LHCN-M2 (cell line): ENCODE results near the gene ING2. TPM values are rescaled to one million over a fixed set of nuclear protein-coding genes. Genes with fewer than 3 reads are reported as not detected.
"Not testable (repeated sequence)": the region's sequence is repeated elsewhere in the genome, so short reads cannot be mapped to it uniquely, and the experiment has no call there.

Experiments
- DNase-seq: peaks from one replicate; pipeline ENCODE4 v3.0.0-alpha.2; 2012; ENCODE audit warnings: low read depth
- polyA plus RNA-seq: library from polyadenylated mRNA; unstranded; fragments of >200 nt; gene quantifications from one replicate; pipeline ENCODE4 v1.2.1, GENCODE V29; 2012; ENCODE audit warnings: missing spikeins
- total RNA-seq: library from RNA; depleted of rRNA; stranded (reverse); fragments of >200 nt; gene quantifications from 2 replicates; pipeline ENCODE4 v1.2.3, GENCODE V29; 2014; rRNA removed

ING2 gene, protein sequence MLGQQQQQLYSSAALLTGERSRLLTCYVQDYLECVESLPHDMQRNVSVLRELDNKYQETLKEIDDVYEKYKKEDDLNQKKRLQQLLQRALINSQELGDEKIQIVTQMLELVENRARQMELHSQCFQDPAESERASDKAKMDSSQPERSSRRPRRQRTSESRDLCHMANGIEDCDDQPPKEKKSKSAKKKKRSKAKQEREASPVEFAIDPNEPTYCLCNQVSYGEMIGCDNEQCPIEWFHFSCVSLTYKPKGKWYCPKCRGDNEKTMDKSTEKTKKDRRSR
- 7.1 and 11.1 TPM in 2 replicates for total RNA-seq
- polyA plus RNA-seq: 9.6 TPM

DNA sequence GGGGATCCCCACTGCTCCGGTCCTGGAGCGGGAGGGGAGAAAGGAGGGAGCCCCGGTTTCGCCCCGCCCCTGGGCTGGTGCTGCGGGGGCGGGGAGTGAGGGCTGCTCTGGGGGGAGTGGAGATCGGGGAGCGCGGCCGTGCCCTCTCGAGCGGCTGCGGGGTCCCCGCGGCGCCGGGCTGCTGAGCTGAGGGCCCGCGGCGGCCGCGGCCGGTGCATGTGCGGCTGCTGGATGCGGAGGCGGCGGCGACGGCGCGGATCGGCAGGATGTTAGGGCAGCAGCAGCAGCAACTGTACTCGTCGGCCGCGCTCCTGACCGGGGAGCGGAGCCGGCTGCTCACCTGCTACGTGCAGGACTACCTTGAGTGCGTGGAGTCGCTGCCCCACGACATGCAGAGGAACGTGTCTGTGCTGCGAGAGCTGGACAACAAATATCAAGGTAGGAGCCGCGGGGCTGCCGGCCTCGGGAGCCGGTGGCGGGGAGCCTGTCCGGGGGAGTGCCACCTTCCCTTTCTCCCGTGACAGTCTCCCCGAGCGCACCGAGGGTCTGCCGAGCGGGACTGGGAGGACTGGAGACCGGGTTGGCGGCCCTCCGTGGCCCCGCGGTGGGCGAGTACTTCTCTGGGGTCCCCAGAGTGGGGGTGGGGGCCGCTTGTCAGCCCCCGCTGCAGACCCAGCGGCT lies at the start of gene ING2:
TSS of gene ING2 (plus strand) at position 129 of the 681 bp plus-strand sequence. CDS start at position 267, 138 bp downstream.
- DNase-seq: peak; percentile 71

DNA sequence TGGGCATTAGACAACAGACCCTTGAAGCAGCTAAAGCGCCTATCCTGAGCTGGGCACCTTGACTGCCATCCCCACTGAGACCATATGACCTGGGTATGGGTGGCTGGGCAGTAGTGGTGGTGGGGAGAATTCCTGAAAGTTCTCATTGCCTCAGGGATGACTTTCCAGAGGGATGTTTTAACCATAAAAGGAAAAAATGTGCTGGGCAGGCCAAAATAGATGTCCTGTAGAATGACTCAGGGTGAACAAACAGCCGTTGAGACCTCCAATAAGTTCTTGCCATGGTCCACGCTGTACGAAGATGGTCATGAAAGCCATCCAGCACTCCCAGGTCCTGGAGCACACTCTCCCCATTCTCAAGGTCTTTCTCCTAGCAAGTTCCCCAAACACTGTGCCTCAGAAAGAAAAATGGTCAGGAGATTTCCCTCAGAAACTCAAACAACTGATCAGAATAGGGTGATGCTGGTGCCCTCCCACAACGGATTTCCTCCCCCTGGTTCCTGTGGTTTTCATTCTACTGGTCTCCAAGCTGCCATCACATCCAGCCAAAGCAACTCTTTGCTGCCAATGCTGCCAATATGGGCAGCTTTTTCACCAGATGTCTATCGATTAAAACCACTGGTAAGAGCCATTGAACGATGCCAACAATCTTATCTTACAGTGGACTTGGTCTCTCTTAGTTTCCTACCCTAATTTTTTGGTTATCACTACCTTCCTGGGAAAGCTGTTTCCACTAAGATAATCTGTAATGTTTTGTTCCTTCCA lies 49.2 kb upstream of the ING2 start:
- no peak for DNase-seq

GRCh38 chr4:183458005-183458404 lies 46.9 kb upstream of the ING2 start:
- no peak for DNase-seq

GRCh38 chr4:183463903-183464619 lies 40.8 kb upstream of the ING2 start:
- not testable (repeated sequence) for DNase-seq

DNA sequence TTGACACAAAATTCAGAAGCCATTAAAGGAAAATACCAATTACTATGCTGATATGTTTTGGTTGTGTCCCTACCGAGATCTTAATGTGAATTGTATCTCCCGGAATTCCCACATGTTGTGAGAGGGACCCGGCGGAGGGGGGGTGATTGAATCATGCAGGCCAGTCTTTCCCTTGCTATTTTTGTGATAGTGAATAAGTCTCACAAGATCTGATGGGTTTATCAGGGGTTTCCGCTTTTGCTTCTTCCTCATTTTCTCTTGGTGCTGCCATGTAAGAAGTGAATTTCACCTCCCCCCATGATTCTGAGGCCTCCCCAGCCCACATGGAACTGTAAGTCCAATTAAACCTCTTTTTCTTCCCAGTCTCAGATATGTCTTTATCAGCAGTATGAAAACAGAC lies 39.0 kb upstream of the ING2 start:
- DNase-seq: not testable (repeated sequence)

- DNase-seq: no peak
These were observed 37.6 kb upstream of the ING2 start for GRCh38 chr4:183467246-183467645.

GRCh38 chr4:183468210-183469095 lies 36.4 kb upstream of the ING2 start:
- DNase-seq: peak; percentile 19

- DNase-seq: no peak
These were observed 35.6 kb upstream of the ING2 start for GRCh38 chr4:183469285-183469684.

GRCh38 chr4:183469936-183470335 lies 34.9 kb upstream of the ING2 start:
- no peak for DNase-seq

DNA sequence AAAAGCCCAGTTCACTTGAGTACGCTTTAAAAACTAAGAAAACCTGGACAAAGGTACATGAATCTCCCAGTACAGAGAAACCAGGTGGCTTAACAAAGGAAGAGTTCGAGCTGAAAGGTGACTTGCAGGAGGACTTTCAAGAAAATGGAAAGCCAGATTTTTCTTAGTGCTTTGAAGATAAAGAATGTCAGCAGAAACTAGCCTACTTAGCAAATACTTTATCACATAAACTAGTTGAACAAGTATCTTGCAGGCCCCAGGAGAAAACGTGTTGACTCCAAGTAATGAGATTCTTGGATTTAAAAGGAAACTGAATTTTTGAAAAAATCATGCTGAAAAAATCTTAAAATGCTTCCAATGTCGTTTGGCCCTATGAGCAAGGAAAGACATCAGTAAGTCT lies 34.0 kb upstream of the ING2 start:
- no peak for DNase-seq

DNA sequence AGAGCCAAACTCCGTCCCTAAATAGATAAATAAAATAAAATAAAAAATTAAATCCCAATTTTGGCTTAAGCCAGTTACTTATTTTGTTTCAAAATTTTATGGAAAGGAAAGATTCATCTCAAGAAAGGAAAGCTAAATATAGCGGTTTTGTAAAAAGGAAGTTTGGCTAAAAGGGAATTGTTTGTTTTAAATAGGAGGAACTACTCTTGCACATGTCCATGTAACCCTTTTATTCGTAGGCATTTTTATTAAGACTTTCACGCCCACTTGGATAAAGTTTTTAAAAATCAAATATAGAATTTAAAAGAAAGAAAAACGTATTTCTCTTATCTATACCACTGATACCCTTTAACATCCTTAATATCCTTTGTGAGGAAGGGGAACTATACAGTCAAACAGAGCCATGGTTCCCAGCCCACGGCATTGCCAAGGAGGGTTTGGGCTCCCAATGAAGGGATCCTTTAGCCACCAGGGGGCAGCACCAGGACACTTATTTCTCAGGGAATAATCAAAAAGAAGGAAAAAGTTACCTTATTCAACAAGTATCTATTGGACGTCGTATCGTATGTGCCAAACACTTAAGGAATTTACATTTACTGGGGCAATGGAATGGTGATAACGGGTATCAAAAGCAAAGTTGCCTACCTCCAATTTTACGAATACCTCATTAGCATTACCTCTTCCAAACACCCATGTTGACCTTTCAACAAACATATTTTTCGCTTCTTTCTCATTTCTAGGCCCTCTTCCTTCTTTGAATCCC lies 32.7 kb upstream of the ING2 start:
- DNase-seq: peak; percentile 61

DNA sequence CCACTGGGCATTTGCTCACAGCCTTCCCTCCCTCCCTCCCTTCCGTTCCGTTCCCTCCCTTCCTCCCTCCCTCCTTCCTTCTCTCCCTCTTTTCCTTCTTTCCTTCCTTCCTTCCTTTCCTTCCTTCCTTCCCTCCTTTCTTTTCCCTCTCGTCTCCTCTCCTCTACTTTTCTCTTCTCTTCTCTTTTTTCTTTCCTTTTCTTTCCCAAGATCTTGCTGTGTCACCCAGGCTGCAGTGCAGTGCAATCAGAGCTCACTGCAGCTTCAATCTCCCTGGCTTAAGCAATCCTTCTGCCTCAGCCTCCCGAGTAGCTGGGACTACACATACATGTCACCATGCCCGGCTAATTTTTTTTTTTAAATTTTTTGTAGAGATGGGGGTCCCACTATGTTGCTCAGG lies 26.7 kb upstream of the ING2 start:
- DNase-seq: no peak

DNA sequence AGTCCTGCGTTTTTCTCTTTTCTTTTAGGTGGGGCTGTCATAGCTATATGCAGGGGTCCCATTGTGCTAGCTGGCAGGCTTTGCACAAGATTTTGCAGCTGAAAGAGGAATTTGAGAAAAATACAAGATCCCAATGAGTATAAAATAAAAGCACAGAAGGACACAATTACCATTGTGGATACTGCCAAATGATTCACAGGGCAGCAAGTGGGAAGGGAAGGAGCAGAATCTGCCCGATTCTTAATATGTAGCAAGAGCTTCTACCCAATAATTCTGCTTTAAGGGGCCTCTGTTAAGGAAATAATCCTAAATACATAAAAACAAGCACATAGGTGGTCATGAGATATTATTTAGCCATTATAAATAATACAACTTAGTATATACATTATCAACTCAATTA lies 25.9 kb upstream of the ING2 start:
- no peak for DNase-seq

DNA sequence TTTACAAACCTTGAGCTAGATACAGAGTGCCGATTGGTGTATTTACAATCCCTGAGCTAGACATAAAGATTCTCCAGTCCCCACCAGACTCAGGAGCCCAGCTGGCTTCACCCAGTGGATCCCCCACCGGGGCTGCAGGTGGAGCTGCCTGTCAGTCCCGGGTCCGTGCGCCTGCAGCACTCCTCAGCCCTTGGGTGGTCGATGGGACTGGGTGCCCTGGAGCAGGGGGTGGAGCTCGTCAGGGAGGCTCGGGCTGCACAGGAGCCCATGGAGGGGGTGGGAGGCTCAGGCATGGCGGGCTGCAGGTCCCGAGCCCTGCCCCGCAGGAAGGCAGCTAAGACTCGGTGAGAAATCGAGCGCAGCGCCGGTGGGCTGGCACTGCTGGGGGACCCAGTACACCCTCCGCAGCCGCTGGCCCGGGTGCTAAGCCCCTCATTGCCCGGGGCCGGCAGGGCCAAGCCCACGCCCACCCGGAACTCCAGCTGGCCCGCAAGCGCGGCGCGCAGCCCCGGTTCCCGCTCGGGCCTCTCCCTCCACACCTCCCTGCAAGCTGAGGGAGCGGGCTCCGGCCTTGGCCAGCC lies 22.3 kb upstream of the ING2 start:
- not testable (repeated sequence) for DNase-seq

GRCh38 chr4:183483997-183484396 lies 20.9 kb upstream of the ING2 start:
- DNase-seq: no peak

DNA sequence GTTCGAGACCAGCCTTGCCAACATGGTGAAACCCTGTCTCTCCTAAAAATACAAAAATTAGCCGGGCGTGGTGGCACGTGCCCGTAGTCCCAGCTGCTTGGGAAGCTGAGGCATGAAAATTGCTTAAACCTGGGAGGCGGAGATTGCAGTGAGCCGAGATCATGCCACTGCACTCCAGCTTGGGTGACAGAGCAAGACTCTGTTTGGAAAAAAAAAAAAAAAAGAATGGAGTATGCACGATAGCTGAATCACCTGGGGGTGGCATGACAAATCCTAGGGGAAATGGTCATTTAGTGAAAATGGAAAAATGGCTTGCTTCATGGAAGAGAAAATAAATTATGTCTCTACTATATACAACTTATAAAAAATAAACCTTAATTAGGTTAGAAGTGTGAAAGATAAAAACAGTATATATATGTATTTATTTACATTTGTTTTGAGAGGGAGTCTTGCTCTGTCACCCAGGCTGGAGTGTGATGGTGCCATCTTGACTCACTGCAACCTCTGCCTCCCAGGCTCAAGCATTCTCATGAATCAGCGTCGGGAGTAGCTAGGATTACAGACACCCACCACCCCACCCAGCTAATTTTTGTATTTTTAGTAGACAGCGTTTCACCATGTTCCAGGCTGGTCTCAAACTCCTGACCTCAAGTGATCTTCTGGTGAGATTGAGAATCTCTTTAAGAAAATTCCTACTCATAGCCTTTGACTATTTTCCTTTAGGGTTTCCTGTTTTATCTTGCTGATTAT lies 19.3 kb upstream of the ING2 start:
- peak; percentile 38 for DNase-seq

DNA sequence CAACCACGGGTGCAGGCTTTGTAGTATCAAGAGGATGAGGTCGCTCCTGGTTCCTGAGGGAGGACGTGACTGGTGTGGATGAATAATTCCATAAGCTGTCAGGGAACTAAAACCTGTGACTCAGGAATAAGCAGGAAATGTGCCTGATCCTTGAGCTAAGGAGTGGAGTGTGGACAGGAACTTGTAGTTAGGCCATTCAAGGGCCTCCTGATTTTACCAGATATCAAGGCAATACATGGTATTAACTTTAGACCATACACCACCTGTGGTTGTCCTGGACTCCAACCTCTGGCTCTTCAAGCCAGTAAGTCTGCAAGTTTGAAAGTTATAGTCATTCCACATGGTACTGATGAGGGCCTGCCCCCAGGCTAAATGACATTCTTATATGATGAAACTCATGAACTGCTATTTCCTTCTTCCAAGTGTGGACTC lies 12.1 kb upstream of the ING2 start:
- DNase-seq: no peak

GRCh38 chr4:183493246-183493645 lies 11.6 kb upstream of the ING2 start:
- DNase-seq: no peak

- no peak for DNase-seq
These were observed 9.7 kb upstream of the ING2 start for GRCh38 chr4:183495184-183495583.
